IPS-20b (cell line): ENCODE results near the gene CEP63.

Experiments used
- H3K27ac ChIP-seq: one replicate; pipeline ENCODE4 v1.5.1; 2013; ENCODE audit warnings: low read length
- H3K27me3 ChIP-seq: 2 replicates; pipeline ENCODE4 v1.6.1; 2013; ENCODE audit warnings: mild to moderate bottlenecking, low read length, inconsistent platforms; ENCODE audit not compliant: insufficient read depth
- H3K36me3 ChIP-seq: 2 replicates; pipeline ENCODE4 v1.6.1; 2013; ENCODE audit warnings: low read depth, mild to moderate bottlenecking, inconsistent platforms, low read length, moderate library complexity; ENCODE audit not compliant: insufficient read depth
- H3K4me1 ChIP-seq: 2 replicates; pipeline ENCODE4 v1.6.1; 2013; ENCODE audit warnings: mild to moderate bottlenecking, control low read depth, inconsistent platforms, low read length, moderate library complexity; ENCODE audit not compliant: insufficient read depth
- H3K4me3 ChIP-seq: 2 replicates; pipeline ENCODE4 v1.5.1; 2013; ENCODE audit warnings: mild to moderate bottlenecking, low read length, inconsistent platforms
- H3K9ac ChIP-seq: 2 replicates; pipeline ENCODE4 v1.6.1; 2013; ENCODE audit warnings: low read depth, mild to moderate bottlenecking, inconsistent platforms, low read length, moderate library complexity
- H3K9me3 ChIP-seq: 2 replicates; pipeline ENCODE4 v1.6.1; 2013; ENCODE audit warnings: mild to moderate bottlenecking, low read depth, low read length, inconsistent platforms; ENCODE audit not compliant: insufficient read depth

Gene CEP63

DNA sequence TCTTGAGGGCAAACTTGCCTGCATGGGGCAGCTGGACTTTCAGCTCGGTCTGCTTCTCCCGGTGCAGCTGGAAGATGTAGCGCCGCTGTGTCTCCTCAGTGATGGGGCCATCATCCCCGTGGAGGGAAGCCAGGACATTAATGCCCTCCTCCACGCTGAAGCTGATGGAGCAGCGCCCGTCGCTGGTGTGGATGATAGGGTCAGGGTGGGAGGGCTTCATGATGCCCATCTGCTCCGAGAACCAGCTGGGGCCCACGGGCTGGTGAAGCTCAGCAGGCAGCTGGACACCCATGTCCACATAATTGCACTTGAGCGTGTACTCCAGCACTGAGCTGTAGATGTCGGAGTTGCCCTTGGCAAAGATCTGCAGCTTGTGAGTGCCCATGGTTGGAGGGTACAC lies 118.1 kb downstream of the CEP63 start:
- H3K4me3 ChIP-seq = no peak overlapping the region
- H3K27ac ChIP-seq = no peak overlapping the region
- H3K36me3 ChIP-seq = no peaks in the 10 kb centered on the region
- 0 out of 2 replicates have a peak, but pooled peaks cover 3% of the 10 kb centered on the region for H3K4me1 ChIP-seq
- peaks cover 9% of the 10 kb centered on the region; the same call in 1 of the 2 replicates for H3K27me3 ChIP-seq
- H3K9me3 ChIP-seq = no peaks in the 10 kb centered on the region
- H3K9ac ChIP-seq = no peak overlapping the region

DNA sequence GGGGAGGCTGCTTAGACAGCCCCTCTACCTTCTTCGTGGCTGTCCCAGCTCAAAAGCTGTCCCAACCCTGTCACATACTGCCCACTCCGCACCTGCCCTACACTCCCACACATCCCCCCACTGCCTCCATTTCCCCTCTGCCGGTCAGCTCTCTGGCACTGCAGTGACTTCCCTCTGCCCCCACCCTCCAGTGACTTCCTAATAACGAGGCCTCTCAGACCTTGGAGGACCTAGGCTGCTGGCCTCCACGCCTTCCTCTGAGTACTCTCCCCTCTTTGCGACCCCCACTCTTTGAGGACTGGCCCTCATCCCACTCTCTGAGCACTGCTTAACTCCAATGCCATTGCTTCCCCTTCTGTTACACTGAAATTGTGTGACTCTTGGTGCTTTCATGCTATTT lies 119.7 kb downstream of the CEP63 start:
- Histone ChIP-seq H3K4me3 (no peak overlapping the region), H3K27me3 (peaks cover 2% of the 10 kb centered on the region; the same call in 1 of the 2 replicates), H3K9ac (no peak overlapping the region), H3K27ac (no peak overlapping the region), H3K36me3 (no peaks in the 10 kb centered on the region), H3K9me3 (no peaks in the 10 kb centered on the region), H3K4me1 (0 out of 2 replicates have a peak, but pooled peaks cover 3% of the 10 kb centered on the region)

DNA sequence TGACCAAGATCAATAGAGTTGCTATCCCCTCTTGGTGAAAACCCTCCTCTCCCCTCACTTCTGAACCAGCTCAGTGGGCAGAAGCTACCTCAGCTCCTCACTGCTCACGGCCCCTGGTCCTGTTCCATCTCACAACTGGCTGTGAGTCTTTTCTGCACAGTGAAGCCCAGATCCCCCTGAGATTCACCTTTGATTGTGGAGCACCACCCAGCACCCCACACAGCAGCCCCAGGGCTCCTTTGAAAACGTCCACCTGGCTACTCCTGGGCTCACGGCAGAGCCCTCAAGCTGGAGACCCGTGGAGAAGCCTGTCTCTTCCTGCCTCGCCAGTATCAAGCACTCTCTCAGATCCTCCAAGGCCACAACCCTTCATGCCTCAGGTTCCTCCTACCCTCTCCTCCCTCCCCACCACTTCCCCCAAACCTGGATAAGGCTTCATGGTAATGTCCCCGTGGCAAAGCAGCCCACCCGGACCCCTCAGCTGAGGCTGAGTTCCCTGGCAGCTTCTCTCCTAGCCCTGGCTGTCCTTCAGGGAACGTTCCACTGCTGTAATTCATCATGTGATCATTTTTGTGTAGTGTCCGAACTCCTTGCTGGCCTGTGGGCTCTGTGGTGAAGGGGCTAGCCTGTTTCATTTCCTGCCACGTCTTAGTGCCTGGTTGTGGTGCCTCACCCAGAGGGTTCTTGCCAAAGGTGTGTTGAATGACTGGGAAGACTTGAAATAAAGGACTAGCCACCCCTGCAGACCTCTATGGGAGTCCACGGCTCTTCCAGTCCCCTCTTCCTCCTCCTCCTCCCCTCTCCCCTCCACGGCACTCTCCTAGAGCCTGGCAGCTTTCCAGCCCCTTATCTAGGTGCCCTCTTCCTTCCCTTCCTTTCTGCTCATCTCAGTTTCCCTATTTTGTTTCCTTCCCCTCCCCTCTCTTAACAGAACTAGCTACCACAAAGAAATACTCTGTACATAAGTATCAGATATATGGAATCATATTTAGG lies 120.5 kb downstream of the CEP63 start:
- H3K36me3 ChIP-seq = no peaks in the 10 kb centered on the region
- H3K27me3 ChIP-seq = no peaks in the 10 kb centered on the region
- H3K4me3 ChIP-seq = no peak overlapping the region
- H3K4me1 ChIP-seq = 0 out of 2 replicates have a peak, but pooled peaks cover 3% of the 10 kb centered on the region
- no peak overlapping the region for H3K27ac ChIP-seq
- no peak overlapping the region for H3K9ac ChIP-seq
- H3K9me3 ChIP-seq = no peaks in the 10 kb centered on the region

GRCh38 chr3:134607054-134608022 lies 121.5 kb downstream of the CEP63 start:
- Histone ChIP-seq H3K36me3 (no peaks in the 10 kb centered on the region), H3K4me3 (no peak overlapping the region), H3K27ac (no peak overlapping the region), H3K9me3 (no peaks in the 10 kb centered on the region), H3K4me1 (0 out of 2 replicates have a peak, but pooled peaks cover 1% of the 10 kb centered on the region), H3K9ac (no peak overlapping the region), H3K27me3 (no peaks in the 10 kb centered on the region)

DNA sequence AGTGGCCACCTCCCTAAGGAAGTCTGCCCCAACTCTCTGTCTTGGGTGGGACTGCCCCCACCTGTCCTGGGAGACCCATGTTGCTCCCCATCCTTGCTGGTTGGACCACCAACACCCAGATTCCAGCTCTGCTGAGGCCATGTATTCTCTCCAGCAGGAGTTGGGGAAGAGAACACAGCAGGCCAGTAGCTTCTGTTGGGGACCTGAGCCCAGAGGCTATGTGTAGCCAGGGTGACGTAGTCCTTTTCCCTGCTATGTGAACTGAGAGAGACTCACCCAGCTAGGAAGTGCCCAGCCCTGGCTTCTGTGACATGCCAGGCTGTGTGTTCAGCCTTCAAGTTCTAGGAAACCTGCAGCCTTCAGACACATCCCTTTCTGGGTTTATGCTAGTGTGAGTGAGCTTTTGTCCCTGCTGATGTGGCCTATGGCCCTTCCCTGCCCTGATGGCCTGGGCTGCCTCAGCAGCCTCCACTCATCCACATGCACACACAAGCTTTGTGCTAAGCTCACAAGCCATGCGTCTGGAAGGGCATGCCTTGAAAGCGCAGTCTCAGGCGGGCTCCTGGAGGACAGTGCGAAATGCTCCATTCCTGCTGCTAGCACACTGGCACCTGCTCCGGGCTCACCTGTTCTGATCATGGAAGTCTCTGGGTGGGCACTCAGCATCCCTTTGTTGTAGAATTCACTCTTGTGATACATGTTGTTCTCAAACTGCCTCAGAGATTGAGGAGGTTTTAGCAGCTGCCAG lies 122.3 kb downstream of the CEP63 start:
- Histone ChIP-seq H3K4me3 (no peak overlapping the region), H3K27me3 (no peaks in the 10 kb centered on the region), H3K36me3 (no peaks in the 10 kb centered on the region), H3K4me1 (no peaks in the 10 kb centered on the region), H3K27ac (no peak overlapping the region), H3K9me3 (no peaks in the 10 kb centered on the region), H3K9ac (no peak overlapping the region)

- Histone ChIP-seq H3K9ac (no peak overlapping the region), H3K4me3 (no peak overlapping the region), H3K27ac (no peak overlapping the region), H3K9me3 (no peaks in the 10 kb centered on the region), H3K36me3 (no peaks in the 10 kb centered on the region), H3K27me3 (no peaks in the 10 kb centered on the region), H3K4me1 (no peaks in the 10 kb centered on the region)
These were observed 123.0 kb downstream of the CEP63 start for GRCh38 chr3:134608771-134609435.

GRCh38 chr3:134609821-134610431 lies 124.1 kb downstream of the CEP63 start:
- H3K27ac ChIP-seq = no peak overlapping the region
- H3K4me1 ChIP-seq = no peaks in the 10 kb centered on the region
- no peak overlapping the region for H3K9ac ChIP-seq
- no peaks in the 10 kb centered on the region for H3K36me3 ChIP-seq
- H3K9me3 ChIP-seq = no peaks in the 10 kb centered on the region
- no peaks in the 10 kb centered on the region for H3K27me3 ChIP-seq
- H3K4me3 ChIP-seq = no peak overlapping the region

GRCh38 chr3:134610432-134611385 lies 124.9 kb downstream of the CEP63 start:
- Histone ChIP-seq H3K4me1 (no peaks in the 10 kb centered on the region), H3K36me3 (no peaks in the 10 kb centered on the region), H3K4me3 (no peak overlapping the region), H3K9me3 (no peaks in the 10 kb centered on the region), H3K27me3 (no peaks in the 10 kb centered on the region), H3K27ac (no peak overlapping the region), H3K9ac (no peak overlapping the region)

- Histone ChIP-seq H3K36me3 (no peaks in the 10 kb centered on the region), H3K27me3 (no peaks in the 10 kb centered on the region), H3K9ac (no peak overlapping the region), H3K4me1 (no peaks in the 10 kb centered on the region), H3K9me3 (no peaks in the 10 kb centered on the region), H3K27ac (no peak overlapping the region), H3K4me3 (no peak overlapping the region)
These were observed 125.7 kb downstream of the CEP63 start for GRCh38 chr3:134611516-134611915.
